ENCODE results near the gene FAM167B. TPM values are rescaled to one million over a fixed set of nuclear protein-coding genes. Genes with fewer than 3 reads are reported as not detected.

Gene FAM167B
- total RNA-seq, 1 experiment from 2014 or later, result 1.3 TPM

GRCh38 chr1:32269744-32270143 lies 22.7 kb downstream of the FAM167B start:
- Histone ChIP-seq H4K20me1 (ENCODE audit: low read length) (no peaks in the 10 kb centered on the region), H3K4me1 (ENCODE audit: insufficient read depth, low read length) (peaks cover 13% of the 10 kb centered on the region), H3K36me3 (ENCODE audit: low read depth, low read length) (no peaks in the 10 kb centered on the region), H3K27me3 (ENCODE audit: low read length) (no peaks in the 10 kb centered on the region), H3K9me3 (ENCODE audit: low read length) (no peaks in the 10 kb centered on the region), H3K27ac (ENCODE audit: low read length) (no peak overlapping the region), H3K79me2 (ENCODE audit: low read length) (no peaks in the 10 kb centered on the region), H2AFZ (ENCODE audit: low read length) (no peak overlapping the region), H3K9ac (ENCODE audit: low read length) (no peak overlapping the region), H3K9me2 (replicated peaks; ENCODE audit: low read length) (no peaks in the 10 kb centered on the region), H3K4me2 (ENCODE audit: low read length) (no peak overlapping the region), H3K4me3 (ENCODE audit: low read length) (no peak overlapping the region), H3F3A (ENCODE audit: low read length, unreplicated experiment) (no peaks in the 10 kb centered on the region)
- ChIA-PET POLR2A (ENCODE audit: unreplicated experiment) (no interaction called here), CTCF (no interaction called here)
- no peak for TF ChIP-seq EZH2phosphoT487 (IDR thresholded peaks at IDR 0.05; ENCODE audit: borderline replicate concordance, low read length)
- TF ChIP-seq EZH2 (IDR thresholded peaks at IDR 0.05; ENCODE audit: low read length, unreplicated experiment), result no peak
- TF ChIP-seq CTCF (conservative IDR thresholded peaks at IDR 0.05; ENCODE audit: low read depth, low read length), result no peak
- no TSS peak for BruUV-seq (replicated peaks)
- intact Hi-C loops (cut with micrococcal nuclease), result no loop called here
- ATAC-seq, result no peak
- no peak for DNase-seq

GRCh38 chr1:32272557-32273390 lies 25.8 kb downstream of the FAM167B start:
- Histone ChIP-seq H3K27me3 (ENCODE audit: low read length) (no peaks in the 10 kb centered on the region), H3K79me2 (ENCODE audit: low read length) (no peaks in the 10 kb centered on the region), H3K36me3 (ENCODE audit: low read depth, low read length) (no peaks in the 10 kb centered on the region), H4K20me1 (ENCODE audit: low read length) (no peaks in the 10 kb centered on the region), H3K9ac (ENCODE audit: low read length) (no peak overlapping the region), H3K4me1 (ENCODE audit: insufficient read depth, low read length) (peaks cover 13% of the 10 kb centered on the region), H3K4me3 (ENCODE audit: low read length) (no peak overlapping the region), H3K4me2 (ENCODE audit: low read length) (peak overlapping the region; percentile 52; the same call in 1 of the 2 replicates), H3K9me2 (replicated peaks; ENCODE audit: low read length) (no peaks in the 10 kb centered on the region), H2AFZ (ENCODE audit: low read length) (no peak overlapping the region), H3F3A (ENCODE audit: low read length, unreplicated experiment) (no peaks in the 10 kb centered on the region), H3K27ac (ENCODE audit: low read length) (no peak overlapping the region), H3K9me3 (ENCODE audit: low read length) (no peaks in the 10 kb centered on the region)
- ChIA-PET POLR2A (ENCODE audit: unreplicated experiment) (no interaction called here), CTCF (no interaction called here)
- no peak for DNase-seq
- TF ChIP-seq EZH2 (IDR thresholded peaks at IDR 0.05; ENCODE audit: low read length, unreplicated experiment), result no peak
- no peak for TF ChIP-seq EZH2phosphoT487 (IDR thresholded peaks at IDR 0.05; ENCODE audit: borderline replicate concordance, low read length)
- TF ChIP-seq CTCF (conservative IDR thresholded peaks at IDR 0.05; ENCODE audit: low read depth, low read length), result no peak
- BruUV-seq (replicated peaks), result no TSS peak
- intact Hi-C loops (cut with micrococcal nuclease), result no loop called here
- ATAC-seq, result no peak
